Breast epithelium (tissue), 4 donors: ENCODE results near the gene FAM180B. TPM values are rescaled to one million over a fixed set of nuclear protein-coding genes. Genes with fewer than 3 reads are reported as not detected.

Source experiments
- DNase-seq, 2 donors: peaks; one replicate each; pipeline ENCODE4 v3.0.0-alpha.2; 2019; ENCODE audit warnings: low spot score in 2 of 2
- H3K27ac ChIP-seq, 2 donors: fragments of 200-600 bp; sonication (generic) in 1 of 2; one replicate each; pipeline ENCODE4 v1.5.1; 2016 to 2019; ENCODE audit warnings: mild to moderate bottlenecking in 1 of 2
- H3K27me3 ChIP-seq, 2 donors: fragments of 200-600 bp; sonication (generic) in 1 of 2; one replicate each; pipeline versions ENCODE4 v1.5.1 to v1.6.0; 2017 to 2019; ENCODE audit warnings: control low read depth in 1 of 2, mild to moderate bottlenecking in 1 of 2
- H3K36me3 ChIP-seq: fragments of 200-600 bp; one replicate; pipeline ENCODE4 v1.5.1; 2019
- H3K4me1 ChIP-seq, 2 donors: fragments of 200-600 bp; sonication (generic); one replicate each; pipeline ENCODE4 v1.5.1; 2016 to 2019; ENCODE audit warnings: control low read depth in 1 of 2
- H3K4me3 ChIP-seq, 3 donors: fragments of 200-600 bp; sonication (generic); 1 replicate in 2 of 3; 2 replicates in 1 of 3; pipeline ENCODE4 v1.5.1; 2016 to 2019; ENCODE audit warnings: mild to moderate bottlenecking in 3 of 3, moderate library complexity in 2 of 3
- H3K9me3 ChIP-seq, 2 donors: fragments of 200-600 bp; sonication (generic) in 1 of 2; one replicate each; pipeline ENCODE4 v1.5.1; 2016 to 2019; ENCODE audit warnings: control low read depth in 1 of 2
- CTCF ChIP-seq, 3 donors: fragments of 450-650 bp; IDR thresholded peaks; one replicate each; pipeline ENCODE4 v1.5.1; 2016 to 2017; ENCODE audit warnings: antibody characterized with exemption in 3 of 3, mild to moderate bottlenecking in 3 of 3, moderate library complexity in 3 of 3
- POLR2A ChIP-seq: fragments of 450-650 bp; IDR thresholded peaks from one replicate; pipeline ENCODE4 v1.6.1; 2016; ENCODE audit warnings: antibody characterized with exemption, mild to moderate bottlenecking, moderate library complexity
- POLR2AphosphoS5 ChIP-seq, 3 donors: sonication (generic); formaldehyde crosslinking; IDR thresholded peaks; one replicate each; pipeline ENCODE4 v1.6.1; 2017; ENCODE audit warnings: antibody characterized with exemption in 3 of 3
- intact Hi-C: fragments of 100-400 bp; cut with DNase I; formaldehyde crosslinking; loops from one replicate; pipeline ENCODE4 v1.15.1; 2023; ENCODE audit warnings: low total_unique reads
- total RNA-seq, 3 donors: library from RNA; depleted of rRNA; stranded (reverse); fragments of >200 nt; gene quantifications; one replicate each; pipeline ENCODE4 v1.1.0, GENCODE V29; 2016

FAM180B gene
- total RNA-seq, 3 donors from 2014 or later: 11.2 TPM; not detected in 2

- Histone ChIP-seq H3K36me3 (no peaks in the 10 kb centered on the region), H3K27ac (no peak overlapping the region), H3K4me1 (no peaks in the 10 kb centered on the region), H3K9me3 (no peaks in the 10 kb centered on the region), H3K4me3 (no peak overlapping the region), H3K27me3 (no peaks in the 10 kb centered on the region)
- intact Hi-C loops: no loop called here
- no peak for TF ChIP-seq POLR2A
- TF ChIP-seq CTCF (IDR thresholded peaks at IDR 0.05): no peak
- TF ChIP-seq POLR2AphosphoS5 (IDR thresholded peaks at IDR 0.05): no peak
- DNase-seq: no peak
Measured at GRCh38 chr11:47607380-47607779, 20.9 kb downstream of the FAM180B start.

GRCh38 chr11:47609675-47610074, 23.2 kb downstream of the FAM180B start:
- no peak for TF ChIP-seq POLR2A
- no peak for TF ChIP-seq CTCF (IDR thresholded peaks at IDR 0.05)
- no peak for TF ChIP-seq POLR2AphosphoS5 (IDR thresholded peaks at IDR 0.05)
- Histone ChIP-seq H3K4me1 (no peaks in the 10 kb centered on the region), H3K27me3 (no peaks in the 10 kb centered on the region), H3K9me3 (no peaks in the 10 kb centered on the region), H3K27ac (no peak overlapping the region), H3K4me3 (no peak overlapping the region), H3K36me3 (no peaks in the 10 kb centered on the region)
- DNase-seq: no peak
- intact Hi-C loops: no loop called here

GRCh38 chr11:47611348-47611794, 24.9 kb downstream of the FAM180B start:
- intact Hi-C loops: no loop called here
- no peaks in the 10 kb centered on the region for H3K27me3 ChIP-seq
- H3K36me3 ChIP-seq: no peaks in the 10 kb centered on the region
- DNase-seq: no peak
- no peak overlapping the region for H3K27ac ChIP-seq
- H3K9me3 ChIP-seq: no peaks in the 10 kb centered on the region
- H3K4me3 ChIP-seq: no peak overlapping the region
- no peaks in the 10 kb centered on the region for H3K4me1 ChIP-seq
- TF ChIP-seq POLR2A: no peak
- TF ChIP-seq POLR2AphosphoS5 (IDR thresholded peaks at IDR 0.05): no peak
- TF ChIP-seq CTCF (IDR thresholded peaks at IDR 0.05): no peak

- no peak for TF ChIP-seq POLR2AphosphoS5 (IDR thresholded peaks at IDR 0.05)
- TF ChIP-seq POLR2A: no peak
- TF ChIP-seq CTCF (IDR thresholded peaks at IDR 0.05): no peak
- Histone ChIP-seq H3K9me3 (no peaks in the 10 kb centered on the region), H3K4me3 (no peak overlapping the region), H3K27ac (no peak overlapping the region), H3K27me3 (no peaks in the 10 kb centered on the region), H3K36me3 (no peaks in the 10 kb centered on the region), H3K4me1 (no peaks in the 10 kb centered on the region)
- no peak for DNase-seq
- intact Hi-C loops: no loop called here
Measured at GRCh38 chr11:47615249-47615648, 28.8 kb downstream of the FAM180B start.

- DNase-seq: no peak
- Histone ChIP-seq H3K9me3 (no peaks in the 10 kb centered on the region), H3K27ac (no peak overlapping the region), H3K4me1 (no peaks in the 10 kb centered on the region), H3K4me3 (no peak overlapping the region), H3K27me3 (no peaks in the 10 kb centered on the region), H3K36me3 (no peaks in the 10 kb centered on the region)
- intact Hi-C loops: no loop called here
- peak in 1 of 3 donors; percentile 49 for TF ChIP-seq CTCF (IDR thresholded peaks at IDR 0.05)
- TF ChIP-seq POLR2A: no peak
Measured at GRCh38 chr11:47616726-47617416, 30.4 kb downstream of the FAM180B start.
